GM19239 (cell line): ENCODE measurements around the gene SLC34A3.
"Not testable (repeated sequence)": the region's sequence is repeated elsewhere in the genome, so short reads cannot be mapped to it uniquely, and the experiment has no call there.

Source experiments
- DNase-seq: peaks from one replicate; pipeline ENCODE4 v3.0.0; 2011; ENCODE audit warnings: low spot score; ENCODE audit not compliant: insufficient read length
- FAIRE-seq: peaks from 2 replicates; lab custom pipeline; 2011; peaks lifted over from hg19 to GRCh38; lab: Jason Lieb, UNC

SLC34A3 gene

DNA sequence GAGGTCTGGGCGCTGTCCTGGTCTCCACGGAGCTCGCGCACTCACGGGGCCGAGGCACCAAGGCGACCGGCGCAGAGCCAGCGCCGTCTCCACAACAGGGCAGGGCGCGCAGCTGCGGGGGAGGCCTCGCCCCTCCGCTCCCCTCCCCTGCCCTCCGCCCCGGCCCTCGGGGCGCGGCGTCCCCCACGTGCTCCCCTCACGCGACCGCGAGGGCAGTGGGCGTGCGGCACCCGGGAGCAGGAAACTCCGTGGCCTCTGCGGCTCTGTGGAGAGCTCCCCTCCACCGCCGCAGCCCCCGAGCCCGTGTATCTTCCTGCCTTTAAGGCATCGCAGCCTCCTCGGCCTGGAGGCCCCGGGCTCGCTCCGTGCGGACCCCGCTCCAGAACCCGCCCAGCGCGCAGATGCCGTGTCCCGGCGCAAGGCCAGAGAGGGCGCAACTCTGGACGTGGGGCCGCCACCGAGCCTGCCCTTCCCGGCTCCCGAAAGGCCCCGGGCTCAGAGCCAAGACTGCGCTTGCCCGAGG, 9.7 kb downstream of the SLC34A3 start:
- DNase-seq (no peak), FAIRE-seq (peak; percentile 68)

DNA sequence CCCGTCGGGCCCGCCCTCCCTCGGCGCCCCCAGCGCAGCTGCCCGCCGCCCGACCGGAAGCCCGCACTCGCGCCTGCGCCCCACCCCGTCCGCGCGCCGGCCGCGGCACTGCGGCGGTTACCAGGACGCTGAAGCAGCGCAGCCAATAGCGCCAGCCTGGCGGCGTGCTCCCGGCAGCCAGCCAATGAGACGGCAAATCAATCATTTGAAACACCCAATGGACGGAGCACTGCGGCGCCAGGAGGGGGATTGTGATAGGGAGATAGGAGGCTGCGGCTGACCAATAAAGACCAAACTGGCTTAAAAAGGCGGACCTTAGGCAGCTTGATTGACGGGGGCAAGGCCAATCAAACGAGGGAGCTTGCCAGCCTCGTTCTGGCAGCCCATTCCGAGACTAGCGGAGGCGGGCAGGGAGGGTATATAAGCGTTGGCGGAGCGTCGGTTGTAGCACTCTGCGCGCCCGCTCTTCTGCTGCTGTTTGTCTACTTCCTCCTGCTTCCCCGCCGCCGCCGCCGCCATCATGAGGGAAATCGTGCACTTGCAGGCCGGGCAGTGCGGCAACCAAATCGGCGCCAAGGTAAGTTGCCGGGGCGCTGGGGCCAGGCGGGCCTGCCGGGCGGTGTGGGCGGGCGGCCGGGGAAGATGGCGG, 10.3 kb downstream of the SLC34A3 start, which contains the start of gene TUBB4B:
Gene TUBB4B, plus strand, starts transcription at position 447 of the 649 bp plus-strand sequence. Its CDS starts 74 bp downstream, at position 521.
- FAIRE-seq = peak; percentile 100
- peak; percentile 100 for DNase-seq

DNA sequence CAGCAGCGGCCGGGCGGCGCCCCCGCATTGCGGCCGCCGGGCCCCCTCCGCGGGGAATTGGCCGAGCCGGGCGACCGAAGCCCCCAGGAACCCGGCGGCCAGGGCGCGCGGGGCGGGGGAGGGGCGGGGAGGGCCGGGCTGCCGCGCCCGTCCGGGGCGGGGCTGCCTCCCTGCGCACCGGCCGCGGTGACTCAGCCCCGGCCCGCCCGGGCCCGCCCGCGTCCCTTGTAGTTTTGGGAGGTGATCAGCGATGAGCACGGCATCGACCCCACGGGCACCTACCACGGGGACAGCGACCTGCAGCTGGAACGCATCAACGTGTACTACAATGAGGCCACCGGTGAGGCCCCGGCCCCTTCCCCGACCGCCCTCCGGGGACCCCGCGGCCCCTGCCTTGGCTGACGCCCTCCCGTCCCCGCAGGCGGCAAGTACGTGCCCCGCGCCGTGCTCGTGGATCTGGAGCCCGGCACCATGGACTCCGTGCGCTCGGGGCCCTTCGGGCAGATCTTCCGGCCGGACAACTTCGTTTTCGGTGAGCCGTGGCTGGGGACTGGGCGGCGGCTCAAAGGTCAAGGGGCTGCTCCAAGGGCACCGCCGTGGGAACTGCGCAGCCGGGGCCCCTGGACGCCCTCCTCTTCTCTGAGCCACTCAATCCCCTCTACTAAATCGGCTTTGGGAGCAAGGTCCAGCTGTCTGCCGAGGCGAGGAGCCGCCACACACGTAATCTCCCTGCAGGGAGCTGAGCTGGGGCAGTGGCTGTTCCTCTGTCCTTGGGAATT, 11.0 kb downstream of the SLC34A3 start:
- no peak for FAIRE-seq
- no peak for DNase-seq

DNA sequence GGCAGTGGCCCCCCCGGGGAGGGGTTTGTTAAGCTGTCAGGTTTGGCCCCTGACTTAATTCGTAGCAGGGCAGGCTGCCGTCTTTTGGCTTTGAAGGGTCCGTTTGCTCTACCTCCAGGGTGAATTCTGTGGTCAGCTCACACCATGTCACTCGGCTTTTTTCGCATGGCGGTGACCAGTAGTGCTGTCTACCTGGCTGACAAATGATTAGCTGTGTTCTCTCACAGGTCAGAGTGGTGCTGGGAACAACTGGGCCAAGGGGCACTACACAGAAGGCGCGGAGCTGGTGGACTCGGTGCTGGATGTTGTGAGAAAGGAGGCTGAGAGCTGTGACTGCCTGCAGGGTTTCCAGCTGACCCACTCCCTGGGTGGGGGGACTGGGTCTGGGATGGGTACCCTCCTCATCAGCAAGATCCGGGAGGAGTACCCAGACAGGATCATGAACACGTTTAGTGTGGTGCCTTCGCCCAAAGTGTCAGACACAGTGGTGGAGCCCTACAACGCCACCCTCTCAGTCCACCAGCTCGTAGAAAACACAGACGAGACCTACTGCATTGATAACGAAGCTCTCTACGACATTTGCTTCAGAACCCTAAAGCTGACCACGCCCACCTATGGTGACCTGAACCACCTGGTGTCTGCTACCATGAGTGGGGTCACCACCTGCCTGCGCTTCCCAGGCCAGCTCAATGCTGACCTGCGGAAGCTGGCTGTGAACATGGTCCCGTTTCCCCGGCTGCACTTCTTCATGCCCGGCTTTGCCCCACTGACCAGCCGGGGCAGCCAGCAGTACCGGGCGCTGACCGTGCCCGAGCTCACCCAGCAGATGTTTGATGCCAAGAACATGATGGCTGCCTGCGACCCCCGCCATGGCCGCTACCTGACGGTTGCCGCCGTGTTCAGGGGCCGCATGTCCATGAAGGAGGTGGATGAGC, 11.8 kb downstream of the SLC34A3 start:
- DNase-seq (no peak), FAIRE-seq (peak; percentile 8)

DNA sequence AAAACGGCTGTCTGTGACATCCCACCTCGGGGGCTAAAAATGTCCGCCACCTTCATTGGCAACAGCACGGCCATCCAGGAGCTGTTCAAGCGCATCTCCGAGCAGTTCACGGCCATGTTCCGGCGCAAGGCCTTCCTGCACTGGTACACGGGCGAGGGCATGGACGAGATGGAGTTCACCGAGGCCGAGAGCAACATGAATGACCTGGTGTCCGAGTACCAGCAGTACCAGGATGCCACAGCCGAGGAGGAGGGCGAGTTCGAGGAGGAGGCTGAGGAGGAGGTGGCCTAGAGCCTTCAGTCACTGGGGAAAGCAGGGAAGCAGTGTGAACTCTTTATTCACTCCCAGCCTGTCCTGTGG, 12.5 kb downstream of the SLC34A3 start:
- not testable (repeated sequence) for FAIRE-seq, DNase-seq

DNA sequence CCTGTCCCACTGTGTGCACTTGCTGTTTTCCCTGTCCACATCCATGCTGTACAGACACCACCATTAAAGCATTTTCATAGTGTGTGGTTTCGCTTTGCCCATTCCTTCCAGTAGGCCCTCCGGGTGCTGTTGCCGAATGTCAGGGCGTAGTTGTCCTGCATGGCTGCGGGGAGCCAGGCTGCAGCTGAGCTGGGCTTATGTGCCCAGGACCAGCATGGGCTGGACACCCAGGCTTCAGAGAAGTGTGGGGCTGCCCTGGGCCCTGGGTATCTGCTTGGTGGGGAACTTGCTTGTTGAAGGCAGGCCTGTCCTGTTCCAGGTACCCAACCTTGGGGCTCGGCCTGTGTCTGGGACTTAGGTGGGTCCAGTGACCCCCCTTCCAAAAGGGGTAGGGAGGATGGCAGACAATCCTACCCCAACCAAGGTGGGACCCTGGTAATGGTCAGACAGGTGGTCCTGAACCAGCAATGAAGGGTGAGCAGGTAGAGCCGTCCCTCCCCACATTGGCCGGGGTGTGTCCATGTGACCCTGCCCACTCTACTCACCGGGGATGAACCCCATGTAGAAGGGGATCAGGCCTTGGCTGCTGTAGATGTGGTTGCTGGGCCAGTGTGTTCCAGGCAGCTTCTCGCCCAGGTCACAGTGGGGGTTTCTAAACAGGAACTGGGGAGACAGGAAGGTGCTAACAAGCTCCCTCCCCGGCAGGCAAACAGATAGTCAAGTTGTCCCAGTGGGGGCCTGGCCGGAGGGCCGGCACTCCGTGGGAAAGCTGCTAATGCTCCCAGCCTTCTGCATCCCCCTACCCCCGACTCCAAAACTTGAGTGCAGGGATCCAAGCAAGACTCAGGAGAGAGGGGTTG, 13.2 kb downstream of the SLC34A3 start:
- FAIRE-seq (no peak), DNase-seq (no peak)

DNA sequence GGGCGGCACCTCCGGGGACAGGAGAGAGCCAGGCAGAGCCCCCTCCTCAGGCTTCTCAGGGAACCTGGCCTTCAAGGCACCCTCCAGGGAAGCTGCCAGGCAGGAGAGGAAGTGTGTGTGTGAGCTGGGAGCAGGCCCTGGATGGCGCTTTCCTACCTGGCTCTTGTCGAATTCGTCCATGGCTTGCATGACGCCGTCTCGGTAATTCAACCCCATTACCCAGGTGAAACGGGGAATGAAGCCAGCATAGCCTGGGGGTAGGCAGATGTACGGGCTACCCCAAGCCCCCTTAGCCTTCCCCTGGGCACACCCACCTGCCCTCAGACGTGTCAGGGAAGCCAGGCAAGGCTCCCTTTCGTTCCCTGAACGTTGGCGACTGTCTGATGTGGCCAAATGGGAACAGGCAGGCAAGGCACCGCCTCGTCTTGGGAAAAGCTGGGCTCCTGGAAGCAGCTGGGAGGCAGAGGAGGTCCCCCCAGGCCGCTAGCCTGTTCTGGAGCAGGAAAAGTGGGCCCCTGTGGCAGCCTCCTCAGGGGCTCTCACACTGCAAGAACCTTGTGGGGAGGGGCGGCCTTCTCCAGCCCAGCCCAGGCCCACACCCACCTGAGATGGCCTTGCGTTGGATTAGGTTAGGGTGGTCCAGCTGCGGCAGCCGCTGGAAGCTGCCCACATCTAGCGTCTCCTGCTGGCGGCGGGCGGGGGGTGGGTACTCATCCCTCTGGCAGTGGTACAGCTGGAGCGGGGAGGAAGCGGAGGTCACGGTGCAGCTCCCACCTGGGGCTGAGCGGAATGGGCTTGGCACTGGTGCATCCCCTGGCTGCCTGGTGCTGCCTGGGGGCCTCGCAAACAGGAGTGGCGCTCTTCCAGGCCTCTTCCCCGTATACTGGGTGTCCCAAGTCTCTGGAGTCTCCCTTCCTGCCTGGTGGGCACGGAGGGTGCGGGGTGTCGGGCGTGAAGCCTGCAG, 14.1 kb downstream of the SLC34A3 start:
- FAIRE-seq (no peak), DNase-seq (no peak)

DNA sequence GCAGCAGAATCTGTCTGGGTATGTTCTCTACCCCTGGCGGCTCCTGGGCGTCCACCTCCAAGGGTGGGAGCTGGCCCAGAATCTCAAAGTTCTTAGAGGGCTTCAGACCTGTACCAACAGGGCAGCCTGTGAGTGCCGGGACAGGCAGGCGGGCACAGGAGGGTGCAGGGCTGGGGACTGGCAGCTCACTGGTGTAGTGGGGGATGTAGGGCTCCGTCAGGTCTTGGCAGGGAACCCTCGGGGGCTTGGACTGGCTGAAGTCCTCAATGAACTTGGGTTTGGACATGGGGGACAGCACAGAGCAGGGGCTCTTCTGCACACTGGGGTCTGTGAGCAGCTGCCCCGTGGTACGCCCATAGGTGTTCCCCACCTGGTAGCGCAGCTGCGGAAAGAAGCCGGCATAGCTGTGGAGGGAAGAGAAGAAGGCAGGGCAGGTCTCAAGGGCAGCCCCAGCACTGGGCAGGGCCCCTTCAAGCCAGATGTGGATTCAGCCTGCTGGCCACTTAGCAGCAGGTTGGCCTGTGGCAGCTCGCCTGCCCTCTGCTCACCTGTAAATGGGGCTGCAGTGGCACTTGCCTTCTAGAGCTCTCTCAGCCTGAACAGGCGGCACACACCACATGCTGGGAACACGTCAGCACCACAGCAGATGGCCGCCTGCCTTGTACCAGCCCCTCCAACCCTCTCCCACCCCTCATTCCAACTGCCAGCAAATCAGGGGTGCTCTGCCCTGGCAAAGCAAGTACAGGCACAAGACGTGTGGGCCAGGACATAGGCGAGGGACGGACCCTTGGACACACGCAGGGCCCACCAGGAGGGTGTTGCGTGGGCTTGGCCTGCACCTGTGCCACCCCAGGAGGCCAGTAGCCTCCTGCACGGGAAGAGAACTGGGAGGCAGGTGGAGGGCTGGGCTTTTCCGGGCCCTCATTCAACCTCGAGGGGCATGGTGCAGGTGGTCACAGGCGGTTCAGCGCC, 15.0 kb downstream of the SLC34A3 start:
- FAIRE-seq = no peak
- DNase-seq = no peak

DNA sequence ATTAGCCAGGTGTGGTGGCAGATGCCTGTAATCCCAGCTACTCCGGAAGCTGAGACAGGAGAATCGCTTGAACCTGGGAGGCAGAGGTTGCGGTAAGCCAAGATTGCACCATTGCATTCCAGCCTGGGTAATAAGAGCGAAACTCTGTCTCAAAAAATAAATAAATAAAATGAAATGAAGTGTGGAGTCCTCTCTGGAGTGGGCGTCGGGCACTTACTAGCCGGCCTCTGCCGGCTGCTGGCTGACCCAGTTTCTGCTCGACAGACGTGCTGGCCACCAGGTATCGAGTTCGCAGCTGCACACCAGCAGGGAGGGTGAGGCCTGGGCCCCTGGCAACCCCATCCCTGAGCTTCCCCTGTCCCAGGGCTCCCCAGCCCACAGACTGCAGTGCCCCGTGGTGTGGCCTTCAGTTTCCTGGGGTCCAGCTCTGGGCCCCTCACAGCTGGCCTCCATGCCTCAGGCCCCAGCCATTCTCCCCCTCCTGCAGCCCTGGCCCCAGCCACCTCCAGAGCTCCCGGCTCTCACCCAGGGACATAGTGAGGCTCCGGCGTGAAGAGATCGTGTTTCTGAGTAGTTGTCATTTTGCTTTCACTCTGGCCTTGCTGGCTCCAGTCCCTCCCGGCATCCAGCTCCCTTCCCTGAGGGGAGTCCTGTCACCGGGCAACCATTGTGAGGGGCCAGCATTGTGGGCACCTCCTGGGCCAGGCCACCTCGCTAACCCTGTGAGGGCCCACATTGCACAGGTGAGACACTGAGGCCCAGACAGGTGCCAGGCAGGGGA, 16.6 kb downstream of the SLC34A3 start:
- FAIRE-seq = no peak
- no peak for DNase-seq

DNA sequence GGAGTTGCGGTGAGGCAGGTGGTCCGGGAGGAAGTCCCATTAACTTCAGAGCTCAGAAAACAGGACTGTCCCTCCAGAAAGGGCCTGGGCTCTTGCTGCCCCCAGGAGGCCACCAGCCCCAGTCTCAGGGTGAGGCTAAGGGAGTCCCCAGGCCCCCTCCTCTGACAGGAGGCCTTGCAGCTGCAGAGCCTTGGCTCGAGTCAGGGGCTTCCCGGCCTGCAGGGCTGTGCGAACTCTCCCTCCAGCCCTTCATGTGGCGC, 17.1 kb downstream of the SLC34A3 start:
- FAIRE-seq (no peak), DNase-seq (no peak)

DNA sequence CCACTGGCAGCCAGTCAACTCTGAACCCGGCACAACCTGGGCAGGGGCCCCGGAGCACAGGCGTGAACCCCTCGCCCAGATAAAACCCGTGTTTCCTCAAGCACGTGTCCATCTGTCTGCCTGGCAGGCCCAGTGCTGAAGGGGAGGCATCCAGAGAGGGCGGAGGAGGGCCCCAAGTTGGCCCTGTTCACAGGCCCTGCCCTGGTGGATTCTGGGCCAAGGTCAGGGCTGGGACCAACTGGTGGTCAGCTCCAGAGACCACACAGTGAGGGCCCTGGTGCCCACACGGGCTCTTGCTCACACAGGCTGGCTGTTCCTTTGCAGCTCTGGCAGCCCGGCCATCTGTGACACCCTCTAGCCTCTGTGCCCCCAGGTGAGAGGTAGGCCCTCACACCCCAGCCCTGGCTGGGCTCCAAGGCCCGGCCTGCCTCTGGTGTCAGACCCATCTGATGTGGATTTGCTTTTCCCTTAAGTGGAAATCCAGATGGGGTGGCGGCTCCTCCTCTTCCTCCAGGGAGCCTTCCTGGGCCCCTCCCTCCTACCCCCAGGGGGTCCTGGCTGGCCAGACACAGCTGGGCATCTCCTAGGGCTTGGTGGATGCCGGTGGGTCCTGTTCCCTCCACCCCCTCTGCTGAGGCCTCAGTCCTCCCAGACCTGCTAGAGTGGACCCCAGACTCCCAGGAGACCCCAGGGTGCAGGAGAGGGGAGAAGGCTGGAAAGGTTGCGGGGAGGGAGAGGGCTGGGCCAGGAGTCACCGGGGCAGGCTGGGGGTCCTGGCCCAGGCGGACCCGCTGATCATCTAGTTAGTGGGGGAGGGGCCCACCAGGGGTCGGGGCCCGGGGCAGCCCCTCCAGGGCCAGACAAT, 19.9 kb downstream of the SLC34A3 start:
- FAIRE-seq (no peak), DNase-seq (no peak)

DNA sequence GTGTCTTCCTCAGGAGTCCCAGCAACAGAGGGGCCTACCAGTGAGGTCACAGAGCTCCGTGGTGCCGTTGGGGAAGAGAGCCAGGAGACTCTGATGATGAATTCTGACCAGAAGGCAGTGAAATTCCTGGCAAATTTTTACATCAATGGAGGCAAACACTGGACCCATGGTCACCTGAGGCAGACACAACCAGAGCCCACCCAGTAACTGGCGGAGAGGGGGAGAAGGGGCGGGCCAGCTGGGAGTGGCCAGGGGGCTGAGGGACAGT, 20.4 kb downstream of the SLC34A3 start, which contains the start of gene STPG3:
Gene STPG3, plus strand, starts transcription at position 93 of the 268 bp plus-strand sequence. Its CDS starts 1 bp downstream, at position 94.
- DNase-seq (no peak), FAIRE-seq (no peak)

DNA sequence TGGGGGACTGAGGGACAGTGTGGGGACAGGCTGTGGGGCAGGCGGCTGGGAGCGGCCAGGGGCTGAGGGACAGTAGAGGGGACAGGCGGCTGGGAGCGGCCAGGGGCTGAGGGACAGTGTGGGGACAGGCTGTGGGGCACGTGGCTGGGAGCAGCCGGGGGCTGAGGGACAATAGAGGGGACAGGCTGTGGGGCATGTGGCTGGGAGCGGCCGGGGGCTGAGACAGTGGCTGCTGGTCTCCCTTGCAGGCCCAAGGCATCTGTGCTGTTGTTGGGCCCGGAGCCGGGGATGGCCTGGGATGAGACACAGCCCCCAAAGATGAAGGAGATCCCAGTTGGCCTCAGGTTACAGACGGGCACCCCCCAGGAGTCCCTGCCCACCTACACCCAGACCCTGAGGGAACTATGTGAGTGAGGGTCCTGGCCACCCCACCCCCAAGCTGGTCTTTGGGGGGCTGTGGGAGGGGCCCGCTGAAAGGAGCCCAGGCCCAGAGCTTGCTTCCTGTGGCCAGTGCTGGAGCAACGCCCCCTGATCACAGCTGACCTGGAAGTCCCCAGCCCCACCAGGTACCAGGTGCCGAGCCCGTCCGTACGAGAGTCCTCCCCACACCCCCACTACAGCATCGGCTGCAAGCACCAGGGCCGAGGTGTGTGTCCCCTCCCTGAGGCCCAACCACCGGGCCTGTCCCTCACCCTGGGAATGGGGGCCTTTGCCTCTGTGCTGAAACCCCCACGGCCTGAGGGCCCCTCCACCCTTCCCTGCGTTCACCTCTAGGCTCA, 21.0 kb downstream of the SLC34A3 start:
- DNase-seq = no peak
- no peak for FAIRE-seq

DNA sequence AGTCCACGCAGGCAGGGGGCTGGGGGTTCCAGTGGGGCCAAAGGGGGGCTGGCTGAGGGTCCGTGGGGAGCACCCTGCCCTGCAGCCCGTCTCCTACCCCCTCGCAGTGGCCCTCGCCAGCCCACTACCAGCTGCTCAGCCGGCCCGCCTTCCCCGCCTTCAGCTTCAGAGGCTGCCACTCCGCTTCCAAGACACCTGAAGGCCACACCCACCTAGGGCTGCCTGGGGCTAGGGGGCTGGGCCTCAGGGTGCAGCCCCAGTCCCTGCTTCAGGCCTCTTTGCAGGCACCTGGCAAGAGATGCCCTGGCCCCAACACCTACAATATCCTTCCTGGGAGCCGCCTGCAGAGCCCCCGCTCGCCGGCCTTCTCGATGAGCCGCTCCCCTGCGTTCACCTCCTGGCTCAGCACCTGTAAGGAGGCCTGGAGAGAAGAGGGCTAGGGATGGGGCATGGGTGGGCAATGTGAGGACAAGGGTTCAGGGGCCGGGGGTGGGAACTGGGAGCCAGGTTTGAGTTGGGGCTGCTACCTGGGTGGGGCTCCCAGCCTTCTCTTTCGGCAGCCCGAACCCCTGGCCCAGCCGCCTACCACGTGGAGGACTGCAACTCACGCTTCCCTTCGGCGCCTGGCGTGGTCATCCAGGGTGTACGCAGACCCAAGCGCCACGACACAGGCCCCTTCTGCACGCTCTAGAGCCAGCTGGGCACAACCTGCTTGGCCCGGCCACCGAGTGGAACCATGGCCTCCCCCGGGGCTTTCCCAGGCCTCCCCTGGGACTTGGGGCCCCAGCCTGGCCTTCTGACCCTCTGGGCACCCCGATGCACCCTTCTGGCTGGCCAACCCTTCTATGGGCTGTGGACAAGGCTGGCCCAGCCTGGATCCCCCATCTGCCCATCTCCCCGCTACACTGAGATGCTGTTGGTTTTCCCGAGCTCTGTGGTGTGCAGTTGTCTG, 22.1 kb downstream of the SLC34A3 start:
- FAIRE-seq (no peak), DNase-seq (no peak)
